Activated CD8-positive, alpha-beta T cell treated with anti-CD3 and anti-CD28 coated beads for 36 hours (primary cell): ENCODE measurements around the gene RAD51B. TPM values are rescaled to one million over a fixed set of nuclear protein-coding genes. Genes with fewer than 3 reads are reported as not detected.

Experiments
- ATAC-seq: fragments of 200-7000 bp; cut with Tn5 transposase; one replicate; pipeline ENCODE4 v1.10.0; 2021; ENCODE audit warnings: mild to moderate bottlenecking, moderate library complexity
- CTCF ChIA-PET: fragments of 350-600 bp; sonication (Branson Sonifier 250); formaldehyde crosslinking; loops from one replicate; lab custom pipeline; 2021; ENCODE audit warnings: antibody characterized with exemption; lab: Charles Lee
- POLR2A ChIA-PET: fragments of 350-600 bp; sonication (Branson Sonifier 250); formaldehyde crosslinking; loops from one replicate; lab custom pipeline; 2021; ENCODE audit warnings: antibody characterized with exemption; lab: Charles Lee
- DNase-seq: peaks from one replicate; pipeline ENCODE4 v3.0.0-alpha.2; 2020
- H3K27ac Mint-ChIP-seq: one replicate; pipeline ENCODE4 v1.8.0; 2021; ENCODE audit warnings: mild to moderate bottlenecking, mixed read lengths
- H3K27me3 Mint-ChIP-seq: one replicate; pipeline ENCODE4 v1.8.0; 2021; ENCODE audit warnings: mixed read lengths
- H3K36me3 Mint-ChIP-seq: one replicate; pipeline ENCODE4 v1.8.0; 2021; ENCODE audit warnings: low read depth, mixed read lengths
- H3K4me1 Mint-ChIP-seq: one replicate; pipeline ENCODE4 v1.8.0; 2021; ENCODE audit warnings: low read depth, mixed read lengths
- H3K4me3 Mint-ChIP-seq: one replicate; pipeline ENCODE4 v1.8.0; 2021; ENCODE audit warnings: mild to moderate bottlenecking, moderate library complexity, mixed read lengths
- H3K9me3 Mint-ChIP-seq: one replicate; pipeline ENCODE4 v1.8.0; 2021; ENCODE audit warnings: mixed read lengths
- intact Hi-C: fragments of 100-400 bp; cut with micrococcal nuclease; formaldehyde crosslinking; loops from one replicate; pipeline ENCODE4 v1.10.0; 2022
- total RNA-seq, 2 experiments: library from RNA; stranded (reverse); gene quantifications; one replicate each; pipeline ENCODE4 v1.2.3, GENCODE V29; 2021
- TF ChIP-seq, protein P1 (sequence below): fragments of 200-600 bp; IDR thresholded peaks from one replicate; pipeline ENCODE4 v1.8.0; 2022; ENCODE audit warnings: antibody characterized with exemption, mild to moderate bottlenecking

RAD51B gene
- total RNA-seq, 2 experiments from 2014 or later, result 38.2 to 40.6 TPM

DNA sequence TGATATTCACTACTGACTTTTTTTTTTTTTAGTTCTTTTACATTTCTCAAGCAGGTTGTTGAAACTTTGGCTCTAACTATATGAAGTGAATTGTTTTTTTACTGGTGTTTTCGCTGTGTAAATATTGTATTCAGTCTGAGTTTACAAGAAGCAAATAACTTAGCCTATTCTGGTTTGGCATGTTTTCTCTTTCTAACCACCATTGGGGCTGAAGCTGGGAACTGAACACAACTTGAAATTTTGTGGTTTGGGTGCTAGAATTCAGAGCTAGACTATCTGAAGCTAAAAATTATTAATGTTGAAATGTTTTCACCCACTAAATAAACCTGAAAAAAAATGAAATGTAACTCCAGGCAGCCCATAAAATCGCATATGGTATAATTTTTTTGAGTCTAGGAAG lies 37.2 kb downstream of the RAD51B start:
- no peak overlapping the region for H3K27ac Mint-ChIP-seq
- DNase-seq, result no peak
- ChIA-PET POLR2A (interaction anchor here (0.7 kb wide), 1 partner anchor 34 kb away, joined by 3 read pairs; no protein-coding TSS in a partner anchor), CTCF (no interaction called here)
- peaks cover 12% of the 10 kb centered on the region for H3K4me1 Mint-ChIP-seq
- intact Hi-C loops, result no loop called here
- H3K9me3 Mint-ChIP-seq, result no peaks in the 10 kb centered on the region
- H3K36me3 Mint-ChIP-seq, result no peaks in the 10 kb centered on the region
- ATAC-seq, result no peak
- TF ChIP-seq, protein P1, sequence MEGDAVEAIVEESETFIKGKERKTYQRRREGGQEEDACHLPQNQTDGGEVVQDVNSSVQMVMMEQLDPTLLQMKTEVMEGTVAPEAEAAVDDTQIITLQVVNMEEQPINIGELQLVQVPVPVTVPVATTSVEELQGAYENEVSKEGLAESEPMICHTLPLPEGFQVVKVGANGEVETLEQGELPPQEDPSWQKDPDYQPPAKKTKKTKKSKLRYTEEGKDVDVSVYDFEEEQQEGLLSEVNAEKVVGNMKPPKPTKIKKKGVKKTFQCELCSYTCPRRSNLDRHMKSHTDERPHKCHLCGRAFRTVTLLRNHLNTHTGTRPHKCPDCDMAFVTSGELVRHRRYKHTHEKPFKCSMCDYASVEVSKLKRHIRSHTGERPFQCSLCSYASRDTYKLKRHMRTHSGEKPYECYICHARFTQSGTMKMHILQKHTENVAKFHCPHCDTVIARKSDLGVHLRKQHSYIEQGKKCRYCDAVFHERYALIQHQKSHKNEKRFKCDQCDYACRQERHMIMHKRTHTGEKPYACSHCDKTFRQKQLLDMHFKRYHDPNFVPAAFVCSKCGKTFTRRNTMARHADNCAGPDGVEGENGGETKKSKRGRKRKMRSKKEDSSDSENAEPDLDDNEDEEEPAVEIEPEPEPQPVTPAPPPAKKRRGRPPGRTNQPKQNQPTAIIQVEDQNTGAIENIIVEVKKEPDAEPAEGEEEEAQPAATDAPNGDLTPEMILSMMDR, result no peak
- no peak overlapping the region for H3K4me3 Mint-ChIP-seq
- no peaks in the 10 kb centered on the region for H3K27me3 Mint-ChIP-seq

DNA sequence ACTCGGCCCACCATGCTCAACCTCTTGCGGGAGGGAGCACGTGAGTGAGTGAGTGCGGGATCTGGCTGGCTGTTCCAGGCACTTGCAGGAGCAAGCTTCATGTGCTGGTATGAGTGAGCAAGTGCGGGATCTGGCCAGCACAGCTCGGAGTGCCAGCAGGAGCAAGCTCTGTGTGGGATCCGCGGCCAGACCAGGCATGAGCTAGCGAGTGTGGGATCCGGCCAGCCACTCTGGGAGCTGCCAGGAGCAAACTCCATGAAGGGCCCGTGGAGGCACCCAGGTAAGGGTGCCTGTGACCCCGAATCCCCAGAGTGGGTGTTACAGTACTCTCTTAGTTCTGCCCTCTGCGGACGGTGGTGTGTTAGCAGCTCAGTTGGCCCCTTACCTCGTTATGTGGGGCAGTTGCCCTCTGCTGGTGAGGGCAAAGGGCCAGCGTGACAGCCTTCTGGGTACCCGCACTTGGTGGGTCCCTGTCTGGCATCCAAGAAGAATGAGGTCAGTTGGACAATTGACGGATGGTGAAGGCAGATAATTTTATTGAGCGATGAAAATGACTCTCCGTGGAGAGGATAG lies 38.3 kb downstream of the RAD51B start:
- Mint-ChIP-seq H3K27me3 (no peaks in the 10 kb centered on the region), H3K36me3 (no peaks in the 10 kb centered on the region), H3K4me3 (no peak overlapping the region), H3K4me1 (peaks cover 12% of the 10 kb centered on the region), H3K9me3 (no peaks in the 10 kb centered on the region), H3K27ac (no peak overlapping the region)
- ATAC-seq (no peak), DNase-seq (no peak)
- POLR2A ChIA-PET, result interaction anchor here (0.7 kb wide), 1 partner anchor 35 kb away, joined by 3 read pairs; no protein-coding TSS in a partner anchor
- CTCF ChIA-PET, result no interaction called here
- TF ChIP-seq, protein P1, result no peak
- intact Hi-C loops, result no loop called here

DNA sequence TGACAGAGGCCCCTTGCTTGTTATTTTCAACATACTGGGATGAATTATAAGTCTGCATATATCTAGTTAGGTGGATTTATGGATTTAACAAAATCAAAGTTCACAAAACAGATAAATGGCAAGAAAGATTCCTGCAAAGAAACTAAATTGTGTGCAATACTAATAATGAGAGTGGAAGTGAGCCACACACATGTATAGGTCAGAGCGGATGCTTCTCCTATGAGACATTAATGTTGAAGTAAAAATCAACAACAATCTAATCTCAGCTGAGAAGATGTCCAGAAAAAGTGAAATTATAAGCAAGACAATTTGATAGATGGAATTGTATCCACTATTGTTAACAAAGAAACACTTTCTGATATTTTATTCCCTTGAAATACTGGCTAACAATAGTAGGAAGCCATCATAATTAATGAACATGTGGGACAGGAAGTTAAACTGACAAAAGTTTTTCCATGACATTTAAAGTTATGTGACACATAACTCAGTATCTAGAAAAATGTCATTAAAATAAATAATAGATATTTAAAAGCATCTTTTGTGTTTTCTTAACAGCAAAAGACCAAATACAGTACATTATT lies 39.7 kb downstream of the RAD51B start:
- Mint-ChIP-seq H3K4me1 (peaks cover 18% of the 10 kb centered on the region), H3K4me3 (no peak overlapping the region), H3K27ac (no peak overlapping the region), H3K9me3 (no peaks in the 10 kb centered on the region), H3K36me3 (no peaks in the 10 kb centered on the region), H3K27me3 (no peaks in the 10 kb centered on the region)
- DNase-seq, result no peak
- ATAC-seq, result no peak
- TF ChIP-seq, protein P1, result no peak
- ChIA-PET CTCF (no interaction called here), POLR2A (interaction anchor here (0.7 kb wide), 1 partner anchor 720 kb away, joined by 3 read pairs; no protein-coding TSS in a partner anchor)
- intact Hi-C loops, result no loop called here

DNA sequence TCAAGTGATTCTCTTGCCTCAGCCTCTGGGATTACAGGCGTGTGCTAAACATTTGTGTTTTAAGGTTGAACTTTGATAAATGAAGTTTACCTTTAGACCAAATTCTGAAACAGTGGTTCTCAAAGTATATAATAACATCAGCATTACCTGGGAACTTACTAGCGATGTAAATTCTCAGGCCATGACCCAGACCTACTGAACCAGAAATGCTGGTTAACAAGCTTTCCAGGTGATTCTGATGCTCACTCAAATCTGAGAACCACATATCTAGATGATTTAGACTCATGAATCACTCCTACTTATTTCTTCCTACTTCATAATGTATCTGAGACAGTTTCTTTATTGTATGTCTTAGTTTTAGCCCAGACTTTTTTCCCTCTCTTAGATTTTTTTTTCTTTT lies 43.6 kb downstream of the RAD51B start:
- ChIA-PET CTCF (interaction anchor here (1.1 kb wide), 1 partner anchor 71 kb away, joined by 3 read pairs; no protein-coding TSS in a partner anchor), POLR2A (no interaction called here)
- no peak for ATAC-seq
- no peak overlapping the region for H3K4me3 Mint-ChIP-seq
- peaks cover 18% of the 10 kb centered on the region for H3K4me1 Mint-ChIP-seq
- H3K27ac Mint-ChIP-seq, result no peak overlapping the region
- TF ChIP-seq, protein P1, result no peak
- intact Hi-C loops, result no loop called here
- DNase-seq, result no peak
- no peaks in the 10 kb centered on the region for H3K9me3 Mint-ChIP-seq
- H3K36me3 Mint-ChIP-seq, result peaks cover 23% of the 10 kb centered on the region
- H3K27me3 Mint-ChIP-seq, result no peaks in the 10 kb centered on the region
